ENCODE data around the gene GMDS. TPM values are rescaled to one million over a fixed set of nuclear protein-coding genes. Genes with fewer than 3 reads are reported as not detected.

Gene GMDS
- total RNA-seq, 1 donor from 2014 or later: 30.2 TPM

DNA sequence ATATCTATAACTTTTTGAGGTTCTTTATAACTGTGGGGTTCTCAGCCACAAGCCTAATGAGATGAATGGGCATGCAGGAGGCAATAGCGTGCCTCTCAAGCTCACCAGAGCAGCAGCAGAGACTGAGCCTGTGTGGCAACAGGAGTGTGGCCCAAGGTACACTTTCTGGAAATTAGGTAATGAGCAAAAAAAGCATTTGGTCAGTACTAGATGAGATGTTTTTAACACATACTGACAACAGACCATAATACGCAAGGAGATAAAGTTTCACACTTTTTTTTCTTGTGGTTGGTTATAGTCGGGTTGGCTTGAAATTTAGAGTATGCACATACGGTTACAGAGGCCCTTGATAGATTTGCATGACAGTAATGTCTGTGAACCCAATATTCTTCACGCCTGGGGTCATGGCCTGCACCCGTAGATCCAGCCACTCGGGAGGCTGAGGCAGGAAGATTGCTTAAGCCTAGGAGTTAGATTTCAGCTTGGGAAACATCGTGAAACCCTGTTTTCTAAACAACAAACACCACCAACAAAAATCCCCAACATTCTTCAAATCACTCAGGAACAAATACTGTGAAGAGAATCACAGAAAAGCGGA lies 300.1 kb downstream of the GMDS start:
- DNase-seq (ENCODE audit: extremely low spot score in 2 of 2): no peak
- no peak for TF ChIP-seq POLR2AphosphoS5 (IDR thresholded peaks at IDR 0.05; ENCODE audit: insufficient read depth in 1 of 2, low read depth in 1 of 2)
- TF ChIP-seq POLR2A (IDR thresholded peaks at IDR 0.05): no peak
- TF ChIP-seq, protein P1, sequence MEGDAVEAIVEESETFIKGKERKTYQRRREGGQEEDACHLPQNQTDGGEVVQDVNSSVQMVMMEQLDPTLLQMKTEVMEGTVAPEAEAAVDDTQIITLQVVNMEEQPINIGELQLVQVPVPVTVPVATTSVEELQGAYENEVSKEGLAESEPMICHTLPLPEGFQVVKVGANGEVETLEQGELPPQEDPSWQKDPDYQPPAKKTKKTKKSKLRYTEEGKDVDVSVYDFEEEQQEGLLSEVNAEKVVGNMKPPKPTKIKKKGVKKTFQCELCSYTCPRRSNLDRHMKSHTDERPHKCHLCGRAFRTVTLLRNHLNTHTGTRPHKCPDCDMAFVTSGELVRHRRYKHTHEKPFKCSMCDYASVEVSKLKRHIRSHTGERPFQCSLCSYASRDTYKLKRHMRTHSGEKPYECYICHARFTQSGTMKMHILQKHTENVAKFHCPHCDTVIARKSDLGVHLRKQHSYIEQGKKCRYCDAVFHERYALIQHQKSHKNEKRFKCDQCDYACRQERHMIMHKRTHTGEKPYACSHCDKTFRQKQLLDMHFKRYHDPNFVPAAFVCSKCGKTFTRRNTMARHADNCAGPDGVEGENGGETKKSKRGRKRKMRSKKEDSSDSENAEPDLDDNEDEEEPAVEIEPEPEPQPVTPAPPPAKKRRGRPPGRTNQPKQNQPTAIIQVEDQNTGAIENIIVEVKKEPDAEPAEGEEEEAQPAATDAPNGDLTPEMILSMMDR (IDR thresholded peaks at IDR 0.05): no peak
- no peak overlapping the region for H3K27ac ChIP-seq
- H3K27me3 ChIP-seq: no peaks in the 10 kb centered on the region
- H3K36me3 ChIP-seq: no peaks in the 10 kb centered on the region
- H3K4me1 ChIP-seq: no peaks in the 10 kb centered on the region
- H3K9me3 ChIP-seq: no peaks in the 10 kb centered on the region
- H3K4me3 ChIP-seq: no peak overlapping the region
- intact Hi-C loops (cut with DNase I): no loop called here

GRCh38 chr6:1942834-1943233 lies 302.6 kb downstream of the GMDS start:
- Histone ChIP-seq H3K27me3 (no peaks in the 10 kb centered on the region), H3K4me1 (no peaks in the 10 kb centered on the region)
- no peak for DNase-seq (ENCODE audit: extremely low spot score in 2 of 2)

DNA sequence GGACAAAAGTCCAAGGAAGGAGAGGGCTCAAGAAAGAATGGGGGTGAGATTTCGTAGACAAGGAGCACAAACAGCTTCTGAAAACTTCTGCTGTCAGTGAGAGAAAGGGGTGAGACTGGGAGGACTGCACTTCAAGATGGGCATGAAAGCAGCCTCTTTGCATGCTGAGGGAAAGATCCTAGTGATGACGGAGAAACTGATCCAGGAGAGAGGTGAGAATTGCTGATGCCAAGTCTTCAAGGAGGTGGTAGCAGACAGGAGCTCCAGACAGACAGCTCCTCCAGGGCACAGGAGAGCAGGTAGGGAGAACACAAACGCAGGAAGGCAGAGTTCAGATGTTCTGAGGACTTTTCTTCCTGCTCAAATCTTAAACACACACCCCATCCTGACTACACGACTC lies 303.9 kb downstream of the GMDS start:
- Histone ChIP-seq H3K27ac (no peak overlapping the region), H3K4me1 (no peaks in the 10 kb centered on the region), H3K4me3 (no peak overlapping the region), H3K36me3 (no peaks in the 10 kb centered on the region), H3K9me3 (no peaks in the 10 kb centered on the region), H3K27me3 (no peaks in the 10 kb centered on the region)
- no peak for DNase-seq (ENCODE audit: extremely low spot score in 2 of 2)
- intact Hi-C loops (cut with DNase I): no loop called here
- TF ChIP-seq, protein P1 (IDR thresholded peaks at IDR 0.05): no peak
- TF ChIP-seq POLR2AphosphoS5 (IDR thresholded peaks at IDR 0.05; ENCODE audit: insufficient read depth in 1 of 2, low read depth in 1 of 2) (no peak), POLR2A (IDR thresholded peaks at IDR 0.05) (no peak)

More at GRCh38 chr6:1942834-1943233, 302.6 kb downstream of the GMDS start:
- Histone ChIP-seq H3K27ac (no peak overlapping the region), H3K9me3 (no peaks in the 10 kb centered on the region), H3K4me3 (no peak overlapping the region), H3K36me3 (no peaks in the 10 kb centered on the region)
- intact Hi-C loops (cut with DNase I): no loop called here
- TF ChIP-seq, protein P1 (IDR thresholded peaks at IDR 0.05): no peak
- TF ChIP-seq POLR2AphosphoS5 (IDR thresholded peaks at IDR 0.05; ENCODE audit: insufficient read depth in 1 of 2, low read depth in 1 of 2): no peak
- no peak for TF ChIP-seq POLR2A (IDR thresholded peaks at IDR 0.05)

GRCh38 chr6:1940381-1940780 lies 305.0 kb downstream of the GMDS start:
- H3K27ac ChIP-seq: no peak overlapping the region
- intact Hi-C loops (cut with DNase I): no loop called here
- DNase-seq (ENCODE audit: extremely low spot score in 2 of 2): no peak
- H3K36me3 ChIP-seq: no peaks in the 10 kb centered on the region
- no peaks in the 10 kb centered on the region for H3K27me3 ChIP-seq
- no peaks in the 10 kb centered on the region for H3K9me3 ChIP-seq
- no peak overlapping the region for H3K4me3 ChIP-seq
- no peaks in the 10 kb centered on the region for H3K4me1 ChIP-seq
- no peak for TF ChIP-seq POLR2AphosphoS5 (IDR thresholded peaks at IDR 0.05; ENCODE audit: insufficient read depth in 1 of 2, low read depth in 1 of 2)
- TF ChIP-seq POLR2A (IDR thresholded peaks at IDR 0.05): no peak
- TF ChIP-seq, protein P1 (IDR thresholded peaks at IDR 0.05): no peak

DNA sequence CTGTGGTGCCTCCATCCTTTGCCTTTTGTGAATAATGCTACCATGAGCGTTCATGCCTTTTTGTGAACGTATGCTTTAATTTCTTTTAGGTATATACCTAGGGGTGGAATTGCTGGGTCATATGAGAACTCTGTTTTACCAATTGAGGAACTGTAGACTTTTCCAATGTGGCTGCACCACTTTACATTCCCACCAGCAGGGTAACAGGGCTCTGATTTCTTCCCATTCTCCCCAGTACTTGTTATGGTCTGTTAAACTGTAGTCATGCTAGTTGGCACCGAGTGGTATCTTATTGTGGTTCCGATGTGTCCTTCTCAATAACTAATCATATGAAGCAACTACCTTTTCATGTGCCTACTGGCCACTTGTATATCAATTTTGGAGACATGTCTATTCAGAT lies 312.1 kb downstream of the GMDS start:
- Histone ChIP-seq H3K27me3 (no peaks in the 10 kb centered on the region), H3K36me3 (no peaks in the 10 kb centered on the region), H3K9me3 (no peaks in the 10 kb centered on the region), H3K27ac (no peak overlapping the region), H3K4me1 (no peaks in the 10 kb centered on the region), H3K4me3 (no peak overlapping the region)
- no peak for DNase-seq (ENCODE audit: extremely low spot score in 2 of 2)
- TF ChIP-seq POLR2A (IDR thresholded peaks at IDR 0.05) (no peak), POLR2AphosphoS5 (IDR thresholded peaks at IDR 0.05; ENCODE audit: insufficient read depth in 1 of 2, low read depth in 1 of 2) (no peak)
- TF ChIP-seq, protein P1 (IDR thresholded peaks at IDR 0.05): no peak
- intact Hi-C loops (cut with DNase I): no loop called here

Measured in vagina (tissue), 2 donors.